Non-pigmented ciliary epithelial cell (primary cell): ENCODE measurements around the gene VTI1A.
"Not testable (repeated sequence)": the region's sequence is repeated elsewhere in the genome, so short reads cannot be mapped to it uniquely, and the experiment has no call there.

Experiments
- DNase-seq: peaks from one replicate; pipeline ENCODE4 v3.0.0-alpha.2; 2010; ENCODE audit warnings: low read depth

VTI1A gene

GRCh38 chr10:112588225-112588990 is 141.4 kb downstream of the VTI1A start:
- DNase-seq = no peak

DNA sequence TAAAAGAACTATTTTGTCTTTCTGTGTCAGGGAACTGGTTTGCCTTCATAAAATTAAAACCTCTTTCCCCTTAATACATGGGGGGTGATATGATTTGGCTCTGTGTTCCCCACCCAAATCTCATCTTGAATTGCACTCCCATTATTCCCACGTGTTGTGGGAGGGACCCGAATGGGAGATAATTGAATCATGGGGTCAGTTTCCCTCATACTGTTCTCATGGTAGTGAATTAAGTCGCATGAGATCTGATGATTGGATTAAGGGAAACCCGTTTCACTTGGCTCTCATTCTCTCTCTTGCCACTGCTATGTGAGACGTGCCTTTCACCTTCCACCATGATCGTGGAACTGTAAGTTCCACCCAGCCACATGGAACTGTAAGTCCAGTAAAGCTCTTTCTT is 142.1 kb downstream of the VTI1A start:
- no peak for DNase-seq

- DNase-seq = not testable (repeated sequence)
Observed at GRCh38 chr10:112590786-112591185, 143.8 kb downstream of the VTI1A start.

- DNase-seq = no peak
Observed at GRCh38 chr10:112593023-112593422, 146.0 kb downstream of the VTI1A start.

DNA sequence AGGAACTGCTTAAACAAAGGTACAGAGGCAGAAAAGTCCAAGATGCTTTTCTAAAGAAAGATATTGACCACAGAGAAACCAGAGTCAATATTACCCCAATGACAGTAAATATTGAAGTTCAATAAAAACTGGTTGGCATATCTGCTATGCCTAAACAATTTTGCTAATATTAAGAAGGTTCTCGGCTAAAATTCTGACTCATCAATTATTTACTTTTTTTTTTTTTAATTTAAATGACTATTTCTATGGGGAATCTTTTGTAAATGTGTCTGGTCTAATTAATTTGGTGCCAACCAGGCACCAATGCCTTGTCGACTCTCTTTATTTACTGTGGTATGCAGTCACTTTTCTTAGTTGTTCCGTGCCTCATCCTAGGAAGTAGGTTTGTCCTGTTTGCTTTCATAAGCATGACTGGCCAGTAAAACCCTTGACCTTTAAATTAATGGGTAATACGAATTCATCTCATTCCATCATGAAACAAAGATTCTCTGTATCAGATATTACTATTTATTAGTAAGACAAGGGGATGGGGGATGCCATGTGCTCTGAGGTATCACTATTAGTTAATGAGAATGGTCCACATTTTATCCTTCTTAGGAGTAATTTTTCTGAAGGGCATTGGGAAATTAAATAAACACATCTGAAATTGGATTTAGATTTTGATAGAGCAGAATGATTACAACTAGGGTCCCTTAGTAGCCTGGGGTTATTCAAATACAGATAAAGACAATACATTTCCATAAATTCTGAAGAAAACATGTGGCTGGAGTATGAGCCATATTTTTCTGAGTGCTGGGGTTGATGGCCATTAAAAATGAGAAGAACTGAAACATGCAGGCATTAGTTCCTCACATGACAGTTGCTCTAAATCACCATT is 154.4 kb downstream of the VTI1A start:
- no peak for DNase-seq

DNA sequence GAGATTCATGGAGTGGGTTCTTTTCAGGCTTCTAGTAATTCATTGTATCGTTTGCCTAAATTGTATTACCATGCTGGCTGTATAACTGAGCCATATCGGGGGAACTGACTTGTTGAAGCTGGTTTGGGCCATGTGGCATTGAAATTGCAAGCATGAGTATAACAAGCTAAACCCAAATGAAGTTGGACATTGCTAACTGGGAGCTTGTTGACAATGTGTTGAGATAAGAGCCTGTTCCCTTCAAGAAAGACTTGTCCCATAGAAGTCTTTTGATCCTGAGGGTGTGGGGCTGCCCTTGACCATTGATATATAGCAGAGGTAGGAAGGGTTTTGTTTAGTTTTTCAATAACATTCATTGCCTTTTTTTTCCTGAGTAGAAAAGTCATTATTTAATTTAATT is 156.0 kb downstream of the VTI1A start:
- no peak for DNase-seq

- DNase-seq = no peak
Observed at GRCh38 chr10:112605063-112605462, 158.0 kb downstream of the VTI1A start.

DNA sequence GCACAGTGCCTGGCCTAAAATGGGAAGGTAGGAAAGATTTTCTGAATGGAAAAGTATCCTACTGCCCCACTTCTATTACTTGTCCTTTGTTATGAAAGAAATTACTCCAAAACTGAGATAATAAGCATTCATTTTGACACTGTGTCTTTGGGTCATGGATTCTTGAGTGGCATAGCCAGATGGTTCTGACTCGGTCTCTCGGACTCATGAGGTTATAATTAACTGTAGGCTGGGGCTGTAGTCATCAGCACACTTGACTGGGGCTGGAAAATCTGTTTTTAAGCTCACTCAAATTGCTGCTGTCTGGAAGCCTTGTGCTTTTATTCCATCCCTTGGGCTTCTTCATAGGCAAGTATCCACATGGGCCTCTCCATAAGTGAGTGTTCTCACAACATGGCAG is 160.5 kb downstream of the VTI1A start:
- DNase-seq = no peak

GRCh38 chr10:112613620-112614019 is 166.6 kb downstream of the VTI1A start:
- no peak for DNase-seq

DNA sequence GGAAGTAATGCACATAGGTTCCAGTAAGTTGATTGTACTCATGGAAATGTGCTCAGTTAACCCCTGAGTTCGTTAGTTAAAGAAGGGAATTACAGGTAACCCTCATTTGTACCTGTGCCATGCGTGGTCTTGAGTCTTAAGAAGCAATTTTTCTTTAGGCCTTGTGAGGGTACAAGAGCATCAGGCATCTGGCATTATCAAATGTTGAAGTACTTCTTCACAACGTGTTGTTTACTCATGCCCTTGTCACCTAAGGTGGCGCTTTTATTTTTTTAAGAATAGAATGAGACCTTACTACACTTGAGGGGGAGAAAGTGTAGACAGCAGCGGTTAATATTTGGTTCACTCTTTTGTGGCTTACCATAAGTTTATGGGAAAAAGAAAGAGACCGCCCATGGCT is 167.1 kb downstream of the VTI1A start:
- DNase-seq = no peak

DNA sequence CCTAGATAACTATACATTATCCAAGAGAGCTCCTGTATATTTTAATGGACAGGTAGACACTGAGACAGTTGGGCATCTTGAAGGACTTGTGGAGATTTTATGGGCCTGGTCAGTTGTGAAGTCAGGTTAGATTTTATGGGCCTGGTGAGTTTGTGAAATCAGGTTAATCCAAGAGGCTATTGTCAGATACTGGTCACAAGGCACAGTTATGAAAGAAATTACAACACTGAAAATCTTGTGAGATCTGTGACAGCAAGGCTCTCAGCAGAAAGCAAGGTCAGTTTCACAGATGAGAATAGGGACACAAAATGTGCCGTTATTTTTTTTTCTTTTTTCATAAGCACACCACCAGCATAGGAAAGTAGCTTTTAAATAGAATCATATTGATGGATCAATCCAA is 167.6 kb downstream of the VTI1A start:
- DNase-seq = no peak

DNA sequence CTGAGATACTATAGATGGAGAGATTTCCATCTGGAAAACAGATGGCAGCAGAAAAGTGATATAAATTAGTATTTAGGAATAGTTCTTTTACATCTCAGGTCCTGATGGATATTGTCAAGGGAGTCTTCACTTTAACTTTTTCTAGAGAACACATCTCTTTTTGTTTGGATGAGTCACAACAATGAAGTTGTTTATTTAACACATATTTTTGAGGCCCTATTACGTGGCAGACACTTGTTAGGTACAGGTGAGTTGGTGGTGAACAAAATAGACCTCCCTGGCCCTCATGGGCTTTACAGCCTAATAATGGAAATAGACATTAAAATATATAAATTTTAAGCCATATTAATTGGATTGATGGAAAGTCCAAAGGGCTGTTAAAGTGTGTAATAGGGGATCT is 168.3 kb downstream of the VTI1A start:
- DNase-seq = no peak

DNA sequence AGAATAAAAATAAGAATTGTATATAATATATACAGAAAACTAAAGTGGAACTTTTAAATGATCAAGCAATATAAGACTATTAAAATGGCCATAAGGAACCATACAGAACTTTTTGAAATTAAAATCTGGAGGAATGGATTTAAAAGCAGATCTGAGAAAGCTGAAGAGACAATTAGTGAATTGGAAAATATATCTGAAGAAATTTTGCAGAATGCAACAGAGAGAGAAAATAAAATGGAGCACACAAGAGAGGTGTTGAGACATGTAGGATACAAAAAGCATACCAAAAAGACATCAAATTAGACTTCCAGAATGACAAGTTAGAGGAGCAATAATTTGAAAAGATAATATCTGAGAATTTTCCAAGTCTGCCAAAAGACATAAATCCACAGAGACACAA is 169.6 kb downstream of the VTI1A start:
- DNase-seq = no peak

DNA sequence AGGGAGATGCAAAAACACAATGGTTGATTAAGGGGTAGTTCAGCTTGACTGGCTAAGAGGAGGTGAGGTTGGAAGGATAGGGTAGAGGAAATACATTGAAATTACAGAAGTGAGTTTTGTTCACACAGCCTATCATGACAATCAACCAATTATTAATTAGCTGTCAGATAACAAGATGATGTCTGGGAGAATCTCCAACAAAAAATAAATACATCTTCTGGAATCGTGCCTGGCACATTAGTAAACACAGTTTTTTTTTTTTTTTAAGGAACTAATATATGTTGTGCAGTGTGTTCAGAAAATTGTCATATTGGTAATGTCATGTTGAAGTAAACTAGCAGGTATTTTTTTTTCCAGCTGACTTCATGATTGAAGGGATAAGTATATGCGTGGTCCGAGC is 171.8 kb downstream of the VTI1A start:
- no peak for DNase-seq

DNA sequence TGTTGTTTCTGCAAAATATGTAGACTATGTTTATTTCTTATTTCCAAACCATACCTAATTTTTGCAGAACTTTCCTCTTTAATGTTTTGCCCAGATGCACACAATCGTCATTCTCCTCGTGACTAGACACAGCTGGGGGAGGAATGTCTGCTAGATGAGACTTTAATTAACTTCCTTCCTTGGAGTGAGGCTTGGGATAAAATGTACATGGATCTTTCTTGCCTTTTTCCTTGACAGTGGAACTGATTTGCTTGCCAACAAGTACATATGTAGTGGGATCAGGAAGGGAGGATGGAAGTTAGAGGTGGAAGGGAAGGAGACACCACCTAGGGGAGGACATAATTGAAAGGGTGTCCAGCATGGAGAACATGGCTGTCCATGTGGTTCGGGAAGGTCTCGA is 172.5 kb downstream of the VTI1A start:
- DNase-seq = no peak

DNA sequence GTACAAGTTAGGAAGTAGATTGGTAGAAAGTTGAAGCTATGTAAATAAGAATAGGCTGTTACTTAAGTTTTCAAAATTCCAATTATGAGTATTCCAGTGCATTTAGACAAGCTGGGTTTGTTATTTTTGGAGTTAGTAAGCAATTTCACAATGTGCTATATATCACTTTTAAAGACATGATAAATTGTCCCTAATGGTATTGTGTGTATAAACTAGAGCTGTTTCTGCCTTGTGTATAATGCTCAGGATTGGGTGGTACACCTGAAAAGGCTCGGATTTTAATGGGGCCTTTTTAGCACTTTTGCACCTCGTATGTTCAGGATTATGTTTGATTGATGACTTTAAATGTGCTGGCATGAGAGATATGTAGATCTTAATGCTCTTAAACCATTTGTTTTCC is 175.8 kb downstream of the VTI1A start:
- DNase-seq = no peak

GRCh38 chr10:112624546-112625048 is 177.6 kb downstream of the VTI1A start:
- DNase-seq = no peak

GRCh38 chr10:112628951-112629609 is 182.1 kb downstream of the VTI1A start:
- no peak for DNase-seq

DNA sequence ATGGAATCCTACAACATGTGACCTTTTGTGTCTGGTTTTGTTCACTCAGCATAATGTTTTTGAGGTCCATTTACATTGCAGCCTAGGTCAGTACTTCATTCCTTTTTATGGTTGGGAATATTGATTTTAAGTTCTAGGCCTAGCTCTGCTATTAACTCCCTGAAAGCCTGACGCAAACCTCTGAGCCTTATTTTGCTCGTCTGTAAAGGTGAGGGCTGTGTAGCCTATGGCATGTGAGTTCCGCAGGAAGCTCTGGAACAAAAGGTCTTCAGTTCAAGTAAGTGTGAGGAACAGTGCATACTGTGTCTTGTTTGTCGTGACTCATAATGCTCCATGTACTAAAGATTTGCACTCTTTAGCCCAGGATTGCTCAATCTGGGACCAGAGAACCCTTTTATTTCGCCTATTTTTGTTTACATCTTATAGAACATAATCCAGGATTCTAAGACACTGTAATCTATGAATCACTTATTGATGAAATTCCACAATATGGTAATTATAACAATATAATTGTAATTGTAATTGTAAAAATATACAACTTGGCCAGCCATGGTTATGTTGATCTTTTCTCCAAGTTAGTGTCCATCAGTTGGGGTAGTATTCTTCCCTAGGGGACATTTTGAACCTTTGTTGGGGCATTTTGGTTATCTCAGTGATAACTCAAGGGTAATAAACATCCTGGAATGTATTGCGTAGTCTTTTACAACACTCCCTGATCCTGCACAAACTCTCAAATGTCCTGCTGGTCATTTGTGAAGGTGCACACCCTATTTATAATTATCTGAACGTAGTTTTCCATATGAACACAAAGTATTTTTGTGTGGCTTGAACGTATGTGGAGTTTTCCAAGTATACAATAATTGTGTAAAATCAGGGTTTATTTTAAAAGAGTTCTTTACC is 184.7 kb downstream of the VTI1A start:
- DNase-seq = no peak

DNA sequence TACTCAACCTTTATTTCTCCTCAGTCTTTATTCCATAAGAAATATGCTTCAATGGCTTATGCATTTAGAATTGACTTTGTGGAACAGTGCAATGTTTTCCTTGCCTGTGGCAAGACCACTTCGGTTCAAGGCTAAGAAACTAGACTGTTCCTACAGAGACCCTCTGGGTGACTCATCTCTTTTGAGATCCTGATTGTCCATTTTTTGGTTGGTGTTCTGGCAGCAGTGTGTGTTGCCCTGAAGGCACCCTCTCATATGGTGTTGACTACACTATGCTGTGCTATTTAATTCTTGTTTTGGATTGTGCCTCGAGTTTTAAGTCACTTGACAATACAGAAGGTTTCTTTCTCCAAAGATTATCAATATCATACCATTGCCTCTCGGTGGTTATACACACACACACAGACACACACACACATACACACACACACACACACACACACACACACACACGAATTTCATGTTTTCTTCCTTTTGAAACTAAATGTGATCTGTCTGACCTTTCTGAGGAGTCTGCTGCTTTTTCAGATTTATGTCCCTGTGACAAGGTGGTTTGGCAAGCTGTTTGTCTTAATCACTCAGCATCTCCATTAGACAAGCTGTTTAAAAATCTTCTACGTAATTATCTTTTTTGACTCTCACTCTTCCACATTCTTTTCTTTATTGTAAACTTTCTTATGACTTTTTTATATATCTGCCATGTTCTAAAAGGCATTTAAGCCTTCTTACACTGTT is 187.2 kb downstream of the VTI1A start:
- DNase-seq = no peak

- no peak for DNase-seq
Observed at GRCh38 chr10:112637901-112638300, 190.9 kb downstream of the VTI1A start.
